Sigmoid colon (tissue), 7 donors: ENCODE measurements around the gene TUBB1. TPM values are rescaled to one million over a fixed set of nuclear protein-coding genes. Genes with fewer than 3 reads are reported as not detected.

Experiments used
- DNase-seq: peaks from one replicate; pipeline ENCODE4 v3.0.0-alpha.2; 2019
- H3K27ac ChIP-seq, 4 donors: fragments of 200-600 bp; sonication (generic); one replicate each; pipeline ENCODE4 v1.5.1; 2016 to 2019; ENCODE audit warnings: mild to moderate bottlenecking in 1 of 4
- H3K27me3 ChIP-seq, 3 donors: fragments of 200-600 bp; sonication (generic); one replicate each; pipeline ENCODE4 v1.5.1; 2019; ENCODE audit warnings: mild to moderate bottlenecking in 1 of 3
- H3K36me3 ChIP-seq, 4 donors: fragments of 200-600 bp; sonication (generic); one replicate each; pipeline ENCODE4 v1.5.1; 2016 to 2019
- H3K4me1 ChIP-seq, 4 donors: fragments of 200-600 bp; sonication (generic); one replicate each; pipeline ENCODE4 v1.5.1; 2017 to 2019
- H3K4me3 ChIP-seq, 4 donors: fragments of 200-600 bp; sonication (generic); one replicate each; pipeline ENCODE4 v1.5.1; 2017 to 2019; ENCODE audit warnings: mild to moderate bottlenecking in 2 of 4, moderate library complexity in 1 of 4
- H3K9me3 ChIP-seq, 4 donors: fragments of 200-600 bp in 3 of 4; sonication (generic) in 3 of 4; one replicate each; pipeline versions ENCODE4 v1.5.1 to v1.6.1; 2013 to 2019
- CTCF ChIP-seq, 4 experiments: fragments of 450-650 bp in 3 of 4; fragments of 200-600 bp in 1 of 4; IDR thresholded peaks; one replicate each; pipeline ENCODE4 v1.5.1; 2016 to 2019; ENCODE audit warnings: antibody characterized with exemption in 4 of 4, mild to moderate bottlenecking in 3 of 4, moderate library complexity in 2 of 4
- EP300 ChIP-seq, 4 donors: sonication (generic); formaldehyde crosslinking; IDR thresholded peaks; one replicate each; pipeline ENCODE4 v1.6.1; 2017; ENCODE audit warnings: antibody characterized with exemption in 4 of 4
- POLR2A ChIP-seq, 2 donors: fragments of 450-650 bp; IDR thresholded peaks; one replicate each; pipeline ENCODE4 v1.6.1; 2016; ENCODE audit warnings: antibody characterized with exemption in 2 of 2, mild to moderate bottlenecking in 2 of 2, moderate library complexity in 2 of 2
- POLR2AphosphoS5 ChIP-seq, 4 donors: sonication (generic); formaldehyde crosslinking; IDR thresholded peaks; one replicate each; pipeline ENCODE4 v1.6.1; 2017; ENCODE audit warnings: antibody characterized with exemption in 4 of 4
- WGBS, 2 donors: extraction: QIAGEN DNeasy Blood & Tissue Kit; methylation state at CpG; one replicate each; pipeline ENCODE4 v1.1.7; 2013; 5-methylcytosine and 5-hydroxymethylcytosine counted together
- intact Hi-C: fragments of 100-400 bp; cut with DNase I; formaldehyde crosslinking; loops from one replicate; pipeline ENCODE4 v1.15.1; 2023
- polyA plus RNA-seq, 3 donors: library from polyadenylated mRNA; stranded (reverse); fragments of 200-250 nt; gene quantifications; one replicate each; pipeline ENCODE4 v1.2.3, GENCODE V29; 2013
- total RNA-seq, 4 donors: library from RNA; depleted of rRNA; stranded (reverse); fragments of >200 nt; gene quantifications; one replicate each; pipeline ENCODE4 v1.1.0, GENCODE V29; 2016
- donor health status: healthy with polysubstance abuse.
- donor health status: Bipolar disorder and iron deficiency.
- donor health status: healthy.

Gene TUBB1
- total and polyA plus RNA-seq, 7 donors: 0.03 to 0.60 (median 0.15) TPM; not detected in 3

- Histone ChIP-seq H3K9me3 (no peaks in the 10 kb centered on the region), H3K27me3 (peaks cover 0 to 10% (median 0%) of the 10 kb centered on the region in 3 donors), H3K27ac (no peak overlapping the region), H3K4me3 (no peak overlapping the region), H3K4me1 (peaks cover 0 to 12% (median 7%) of the 10 kb centered on the region in 4 donors), H3K36me3 (no peaks in the 10 kb centered on the region)
- intact Hi-C loops: loop anchor here (10.0 kb wide), 1 partner anchor 732 kb away; no protein-coding TSS in a partner anchor
- 91 to 95% methylated on average over 3 of the region's 3 CpGs for WGBS, 2 donors
- no peak for TF ChIP-seq POLR2AphosphoS5 (IDR thresholded peaks at IDR 0.05)
- no peak for TF ChIP-seq CTCF (IDR thresholded peaks at IDR 0.05)
- TF ChIP-seq POLR2A (IDR thresholded peaks at IDR 0.05): no peak
- no peak for TF ChIP-seq EP300 (IDR thresholded peaks at IDR 0.05)
- DNase-seq: no peak
Observed at GRCh38 chr20:59046862-59047261, 27.6 kb downstream of the TUBB1 start.

- Histone ChIP-seq H3K27ac (no peak overlapping the region), H3K4me1 (peaks cover 0 to 4% (median 3%) of the 10 kb centered on the region in 4 donors), H3K27me3 (peaks cover 0 to 10% (median 0%) of the 10 kb centered on the region in 3 donors), H3K36me3 (no peaks in the 10 kb centered on the region), H3K9me3 (no peaks in the 10 kb centered on the region), H3K4me3 (no peak overlapping the region)
- intact Hi-C loops: loop anchor here (10.0 kb wide), 1 partner anchor 733 kb away; no protein-coding TSS in a partner anchor
- TF ChIP-seq CTCF (IDR thresholded peaks at IDR 0.05): no peak
- 11 to 58% methylated on average over 5 of the region's 5 CpGs for WGBS, 2 donors
- no peak for DNase-seq
Observed at GRCh38 chr20:59047938-59048680, 28.9 kb downstream of the TUBB1 start.

- no peaks in the 10 kb centered on the region for H3K36me3 ChIP-seq
- TF ChIP-seq POLR2A (IDR thresholded peaks at IDR 0.05) (no peak), EP300 (IDR thresholded peaks at IDR 0.05) (no peak), CTCF (IDR thresholded peaks at IDR 0.05) (no peak), POLR2AphosphoS5 (IDR thresholded peaks at IDR 0.05) (no peak)
- WGBS, 2 donors: 89 to 91% methylated on average over 2 of the region's 2 CpGs
- intact Hi-C loops: loop anchor here (10.0 kb wide), 1 partner anchor 734 kb away; no protein-coding TSS in a partner anchor
- peaks cover 0 to 10% (median 0%) of the 10 kb centered on the region in 3 donors for H3K27me3 ChIP-seq
- H3K4me1 ChIP-seq: no peaks in the 10 kb centered on the region
- H3K27ac ChIP-seq: no peak overlapping the region
- H3K4me3 ChIP-seq: no peak overlapping the region
- H3K9me3 ChIP-seq: no peaks in the 10 kb centered on the region
- no peak for DNase-seq
Observed at GRCh38 chr20:59048681-59049030, 29.4 kb downstream of the TUBB1 start.

DNA sequence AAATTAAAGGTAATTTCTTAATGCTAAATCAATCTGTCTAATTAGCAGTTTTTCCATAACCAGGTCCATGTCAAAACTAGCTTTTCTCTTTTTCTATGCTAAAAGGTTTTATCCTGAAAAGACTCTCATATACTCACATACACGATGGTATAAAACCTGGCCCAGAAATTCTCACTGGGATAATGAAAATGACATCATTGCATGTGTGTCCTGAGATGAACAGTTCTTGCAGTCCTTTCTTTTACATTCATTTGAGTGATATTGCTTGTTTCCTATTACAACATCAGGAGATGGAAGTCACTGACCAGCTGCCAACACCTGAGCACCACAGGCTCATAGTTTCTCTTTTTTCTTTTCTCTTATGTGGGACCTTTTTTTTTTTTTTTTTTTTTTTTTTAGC lies 31.2 kb downstream of the TUBB1 start:
- Histone ChIP-seq H3K36me3 (no peaks in the 10 kb centered on the region), H3K9me3 (no peaks in the 10 kb centered on the region), H3K4me3 (no peak overlapping the region), H3K4me1 (no peaks in the 10 kb centered on the region), H3K27me3 (peaks cover 0 to 10% (median 0%) of the 10 kb centered on the region in 3 donors), H3K27ac (no peak overlapping the region)
- DNase-seq: no peak
- TF ChIP-seq EP300 (IDR thresholded peaks at IDR 0.05): no peak
- TF ChIP-seq CTCF (IDR thresholded peaks at IDR 0.05): no peak
- TF ChIP-seq POLR2A (IDR thresholded peaks at IDR 0.05): no peak
- TF ChIP-seq POLR2AphosphoS5 (IDR thresholded peaks at IDR 0.05): no peak
- intact Hi-C loops: no loop called here
- 75 to 86% methylated on average over 1 of the region's 1 CpG for WGBS, 2 donors
